ENCODE data around the gene MARVELD2. TPM values are rescaled to one million over a fixed set of nuclear protein-coding genes. Genes with fewer than 3 reads are reported as not detected.
A peak's percentile ranks its signal among the peaks of the same experiment; 100 is the strongest.

The MARVELD2 gene
- polyA plus RNA-seq, 1 experiment: 1.0 TPM

GRCh38 chr5:69492923-69493395 lies 78.0 kb downstream of the MARVELD2 start:
- POLR2A ChIA-PET: no interaction called here
- DNase-seq (ENCODE audit: low read depth, low spot score): no peak

GRCh38 chr5:69493396-69494133 lies 78.6 kb downstream of the MARVELD2 start:
- no peak overlapping the region for H3K27ac ChIP-seq (ENCODE audit: low read depth, low read length)
- ChIA-PET POLR2A (no interaction called here), CTCF (interaction anchor here (1.1 kb wide), 1 partner anchor 9 kb away, joined by 3 read pairs; no protein-coding TSS in a partner anchor)
- peaks cover 36% of the 10 kb centered on the region for H3K27me3 ChIP-seq (ENCODE audit: control insufficient read depth, insufficient read depth, low read length)
- H3K9me3 ChIP-seq (ENCODE audit: control insufficient read depth, insufficient read depth, low read length): peaks cover 9% of the 10 kb centered on the region; the same call in 1 of the 2 replicates
- peak overlapping the region; percentile 61 for H3K4me3 ChIP-seq (ENCODE audit: low read depth, low read length)
- no peak for DNase-seq (ENCODE audit: low read depth, low spot score)
- no peak for TF ChIP-seq CTCF (IDR thresholded peaks at IDR 0.05; ENCODE audit: low read depth, low read length)

More at GRCh38 chr5:69492923-69493395, 78.0 kb downstream of the MARVELD2 start:
- no peak for TF ChIP-seq CTCF (IDR thresholded peaks at IDR 0.05; ENCODE audit: low read depth, low read length)
- CTCF ChIA-PET: interaction anchor here (1.1 kb wide), 1 partner anchor 9 kb away, joined by 3 read pairs; no protein-coding TSS in a partner anchor
- Histone ChIP-seq H3K4me3 (ENCODE audit: low read depth, low read length) (peak overlapping the region; percentile 61), H3K27ac (ENCODE audit: low read depth, low read length) (no peak overlapping the region), H3K27me3 (ENCODE audit: control insufficient read depth, insufficient read depth, low read length) (peaks cover 36% of the 10 kb centered on the region), H3K9me3 (ENCODE audit: control insufficient read depth, insufficient read depth, low read length) (peaks cover 9% of the 10 kb centered on the region; the same call in 1 of the 2 replicates)

Small RNA genes lying within 50 kb of the gene (small RNA-seq; reads per million reads assigned to genes)
- gene RN7SL616P (ENCODE audit: insufficient read length, low read depth): not detected
- gene RPS27P14 (ENCODE audit: insufficient read length, low read depth): not detected

Other genes starting within 250 kb of the MARVELD2 start
- 36.7 and 58.0 TPM in 2 replicates for gene CCNB1, start 248.0 kb upstream of the MARVELD2 start, polyA plus RNA-seq (2011; rRNA removed)
- 3.8 and 5.9 TPM in 2 replicates for gene CENPH, start 225.5 kb upstream of the MARVELD2 start, polyA plus RNA-seq (2011; rRNA removed)
- gene CDK7, start 180.2 kb upstream of the MARVELD2 start, polyA plus RNA-seq (2011; rRNA removed): 153 and 212 TPM in 2 replicates
- gene CCDC125, start 82.3 kb upstream of the MARVELD2 start, polyA plus RNA-seq (2011; rRNA removed): 4.5 and 6.0 TPM in 2 replicates
- 57.4 and 92.4 TPM in 2 replicates for gene AK6, start 45.6 kb upstream of the MARVELD2 start, polyA plus RNA-seq (2011; rRNA removed)
- gene TAF9, start 45.6 kb upstream of the MARVELD2 start, polyA plus RNA-seq (2011; rRNA removed): 171 and 207 TPM in 2 replicates
- gene RAD17, start 45.3 kb upstream of the MARVELD2 start, polyA plus RNA-seq (2011; rRNA removed): 19.4 and 20.5 TPM in 2 replicates
- 1.4 and 2.1 TPM in 2 replicates for gene OCLN, start 77.7 kb downstream of the MARVELD2 start, polyA plus RNA-seq (2011; rRNA removed)
- gene GTF2H2C, start 145.1 kb downstream of the MARVELD2 start, polyA plus RNA-seq (2011; rRNA removed): 38.6 and 40.9 TPM in 2 replicates

All from AG04450 (cell line).